Measurements from ENCODE around the gene CBX3. TPM values are rescaled to one million over a fixed set of nuclear protein-coding genes. Genes with fewer than 3 reads are reported as not detected.
"Not testable (repeated sequence)": the region's sequence is repeated elsewhere in the genome, so short reads cannot be mapped to it uniquely, and the experiment has no call there.

CBX3 gene
- total RNA-seq, 1 donor from 2014 or later = 221 TPM

GRCh38 chr7:26182283-26182682 is 19.3 kb upstream of the CBX3 start:
- Mint-ChIP-seq H3K27me3 (no peaks in the 10 kb centered on the region), H3K36me3 (ENCODE audit: insufficient read depth) (peaks cover 19% of the 10 kb centered on the region), H3K4me3 (ENCODE audit: low read depth) (no peak overlapping the region), H3K27ac (peak overlapping the region; percentile 33), H3K4me1 (ENCODE audit: low read depth) (peaks cover 20% of the 10 kb centered on the region), H3K9me3 (ENCODE audit: low read depth) (no peaks in the 10 kb centered on the region)
- DNase-seq (ENCODE audit: low spot score, unreplicated experiment) = no peak
- no peak for TF ChIP-seq CTCF (IDR thresholded peaks at IDR 0.05; ENCODE audit: unreplicated experiment)

DNA sequence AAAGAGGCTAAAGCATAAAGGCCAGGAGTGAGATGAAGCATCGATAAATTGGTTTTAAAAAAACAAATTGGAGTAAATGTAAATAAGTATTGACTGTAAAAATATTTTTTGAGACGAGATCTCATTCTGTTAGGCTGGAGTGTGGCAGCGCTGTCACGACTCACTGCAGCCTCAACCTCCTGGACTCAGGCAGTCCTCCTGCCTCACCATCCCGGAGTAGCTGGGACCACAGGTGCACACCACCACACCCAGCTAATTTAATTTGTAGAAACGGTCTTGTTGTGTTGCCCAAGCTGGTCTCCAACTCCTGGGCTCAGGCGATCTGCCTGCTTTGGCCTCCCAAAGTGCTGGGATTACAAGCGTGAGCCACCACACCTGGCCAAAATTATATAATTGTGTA is 18.8 kb upstream of the CBX3 start:
- peaks cover 18% of the 10 kb centered on the region for H3K36me3 Mint-ChIP-seq (ENCODE audit: insufficient read depth)
- H3K9me3 Mint-ChIP-seq (ENCODE audit: low read depth) = no peaks in the 10 kb centered on the region
- DNase-seq (ENCODE audit: low spot score, unreplicated experiment) = no peak
- H3K4me1 Mint-ChIP-seq (ENCODE audit: low read depth) = peaks cover 20% of the 10 kb centered on the region
- peak overlapping the region; percentile 33 for H3K27ac Mint-ChIP-seq
- H3K27me3 Mint-ChIP-seq = no peaks in the 10 kb centered on the region
- TF ChIP-seq CTCF (IDR thresholded peaks at IDR 0.05; ENCODE audit: unreplicated experiment) = no peak
- H3K4me3 Mint-ChIP-seq (ENCODE audit: low read depth) = no peak overlapping the region

DNA sequence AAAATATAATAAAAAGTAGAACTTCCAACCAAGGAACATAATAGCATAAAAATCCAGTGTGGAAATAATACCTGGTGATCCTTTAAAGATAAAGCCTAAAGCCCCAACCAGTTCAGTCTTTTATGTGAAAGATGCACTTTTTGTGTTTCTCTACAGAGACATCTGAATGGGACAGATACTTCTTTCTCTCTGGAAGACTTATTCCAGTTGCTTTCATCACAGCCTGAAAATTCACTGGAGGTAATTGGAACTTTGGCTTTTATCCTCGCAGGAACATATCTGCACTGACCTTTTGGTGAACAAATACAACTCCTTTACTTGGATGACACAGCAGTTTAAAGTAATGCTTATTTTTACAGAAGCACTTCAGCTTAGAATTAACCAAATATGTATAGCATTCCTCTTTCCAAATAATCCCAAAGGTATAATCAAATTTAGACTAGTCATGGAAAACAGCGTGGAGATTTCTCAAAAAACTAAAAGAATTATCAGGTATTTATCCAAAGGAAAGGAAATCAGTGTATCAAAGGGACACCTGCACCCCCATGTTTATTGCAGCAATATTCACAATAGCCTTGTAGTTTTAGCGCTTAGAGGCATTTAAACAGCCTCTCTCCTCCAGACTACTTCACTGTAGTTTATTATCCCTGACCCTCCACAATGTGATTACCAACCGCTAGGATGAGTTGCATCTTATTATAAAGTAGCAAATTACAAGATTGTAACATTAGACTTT is 17.8 kb upstream of the CBX3 start:
- Mint-ChIP-seq H3K4me3 (ENCODE audit: low read depth) (no peak overlapping the region), H3K27me3 (no peaks in the 10 kb centered on the region), H3K9me3 (ENCODE audit: low read depth) (no peaks in the 10 kb centered on the region), H3K4me1 (ENCODE audit: low read depth) (peaks cover 20% of the 10 kb centered on the region), H3K36me3 (ENCODE audit: insufficient read depth) (peaks cover 18% of the 10 kb centered on the region), H3K27ac (peak overlapping the region; percentile 76)
- TF ChIP-seq CTCF (IDR thresholded peaks at IDR 0.05; ENCODE audit: unreplicated experiment) = no peak
- no peak for DNase-seq (ENCODE audit: low spot score, unreplicated experiment)

DNA sequence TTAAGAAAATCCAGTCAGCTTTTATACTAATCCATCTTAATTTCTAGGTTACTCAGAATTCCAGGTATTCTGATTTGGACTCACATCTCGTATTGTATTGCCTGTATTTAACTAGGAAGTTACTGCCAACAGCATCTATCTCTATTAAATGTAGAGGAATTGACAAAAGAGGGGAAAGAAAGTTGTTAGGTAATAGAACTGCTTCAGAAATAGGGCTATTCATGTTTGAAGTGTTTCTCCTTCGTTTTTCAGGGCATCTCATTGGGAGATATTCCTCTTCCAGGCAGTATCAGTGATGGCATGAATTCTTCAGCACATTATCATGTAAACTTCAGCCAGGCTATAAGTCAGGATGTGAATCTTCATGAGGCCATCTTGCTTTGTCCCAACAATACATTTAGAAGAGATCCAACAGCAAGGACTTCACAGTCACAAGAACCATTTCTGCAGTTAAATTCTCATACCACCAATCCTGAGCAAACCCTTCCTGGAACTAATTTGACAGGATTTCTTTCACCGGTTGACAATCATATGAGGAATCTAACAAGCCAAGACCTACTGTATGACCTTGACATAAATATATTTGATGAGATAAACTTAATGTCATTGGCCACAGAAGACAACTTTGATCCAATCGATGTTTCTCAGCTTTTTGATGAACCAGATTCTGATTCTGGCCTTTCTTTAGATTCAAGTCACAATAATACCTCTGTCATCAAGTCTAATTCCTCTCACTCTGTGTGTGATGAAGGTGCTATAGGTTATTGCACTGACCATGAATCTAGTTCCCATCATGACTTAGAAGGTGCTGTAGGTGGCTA is 17.1 kb upstream of the CBX3 start:
- DNase-seq (ENCODE audit: low spot score, unreplicated experiment); H3K4me3 Mint-ChIP-seq (ENCODE audit: low read depth); H3K9me3 Mint-ChIP-seq (ENCODE audit: low read depth); H3K27me3 Mint-ChIP-seq: not testable (repeated sequence)
- Mint-ChIP-seq H3K36me3 (ENCODE audit: insufficient read depth) (peaks cover 24% of the 10 kb centered on the region), H3K27ac (peak overlapping the region; percentile 76), H3K4me1 (ENCODE audit: low read depth) (peaks cover 20% of the 10 kb centered on the region)

DNA sequence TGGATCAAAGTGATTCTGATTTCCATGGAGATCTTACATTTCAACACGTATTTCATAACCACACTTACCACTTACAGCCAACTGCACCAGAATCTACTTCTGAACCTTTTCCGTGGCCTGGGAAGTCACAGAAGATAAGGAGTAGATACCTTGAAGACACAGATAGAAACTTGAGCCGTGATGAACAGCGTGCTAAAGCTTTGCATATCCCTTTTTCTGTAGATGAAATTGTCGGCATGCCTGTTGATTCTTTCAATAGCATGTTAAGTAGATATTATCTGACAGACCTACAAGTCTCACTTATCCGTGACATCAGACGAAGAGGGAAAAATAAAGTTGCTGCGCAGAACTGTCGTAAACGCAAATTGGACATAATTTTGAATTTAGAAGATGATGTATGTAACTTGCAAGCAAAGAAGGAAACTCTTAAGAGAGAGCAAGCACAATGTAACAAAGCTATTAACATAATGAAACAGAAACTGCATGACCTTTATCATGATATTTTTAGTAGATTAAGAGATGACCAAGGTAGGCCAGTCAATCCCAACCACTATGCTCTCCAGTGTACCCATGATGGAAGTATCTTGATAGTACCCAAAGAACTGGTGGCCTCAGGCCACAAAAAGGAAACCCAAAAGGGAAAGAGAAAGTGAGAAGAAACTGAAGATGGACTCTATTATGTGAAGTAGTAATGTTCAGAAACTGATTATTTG is 16.3 kb upstream of the CBX3 start:
- H3K4me1 Mint-ChIP-seq (ENCODE audit: low read depth) = peaks cover 21% of the 10 kb centered on the region
- no peaks in the 10 kb centered on the region for H3K27me3 Mint-ChIP-seq
- DNase-seq (ENCODE audit: low spot score, unreplicated experiment) = no peak
- no peak for TF ChIP-seq CTCF (IDR thresholded peaks at IDR 0.05; ENCODE audit: unreplicated experiment)
- peaks cover 28% of the 10 kb centered on the region for H3K36me3 Mint-ChIP-seq (ENCODE audit: insufficient read depth)
- H3K4me3 Mint-ChIP-seq (ENCODE audit: low read depth) = no peak overlapping the region
- peak overlapping the region; percentile 72 for H3K27ac Mint-ChIP-seq
- H3K9me3 Mint-ChIP-seq (ENCODE audit: low read depth) = no peaks in the 10 kb centered on the region

Data from progenitor cell of endocrine pancreas (in vitro differentiated cells).